ENCODE measurements around the gene C2orf68.
A peak's percentile ranks its signal among the peaks of the same experiment; 100 is the strongest.

Gene C2orf68

DNA sequence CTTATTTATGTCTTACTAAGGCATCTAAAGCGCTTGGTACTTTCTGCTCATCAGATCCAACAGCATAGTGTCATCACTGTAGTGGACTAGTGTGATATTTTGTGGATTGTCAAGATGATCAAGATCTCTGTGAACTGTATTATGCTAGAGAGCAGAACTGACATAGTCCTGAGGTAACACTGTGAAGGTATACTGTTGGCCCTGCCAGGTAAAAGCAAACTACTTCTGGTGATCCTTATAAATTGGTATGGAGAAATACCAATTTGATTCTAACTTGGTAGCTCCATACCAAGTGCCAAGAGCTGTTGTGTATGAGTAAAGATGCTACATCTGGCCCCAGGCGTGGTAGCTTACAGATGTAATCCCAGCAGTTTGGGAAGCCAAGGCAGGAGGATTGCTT is 40.2 kb upstream of the C2orf68 start:
- no peak for TF ChIP-seq POLR2A (IDR thresholded peaks at IDR 0.05; ENCODE audit: low read depth, low read length)
- TF ChIP-seq SPI1 (IDR thresholded peaks at IDR 0.05; ENCODE audit: low read depth, low read length) = no peak
- no peak for TF ChIP-seq PAX5 (IDR thresholded peaks at IDR 0.05; ENCODE audit: insufficient read depth, low read length, severe bottlenecking)
- no peak for TF ChIP-seq POLR2AphosphoS5 (IDR thresholded peaks at IDR 0.05; ENCODE audit: low read depth, low read length)
- FAIRE-seq (no peak), DNase-seq (ENCODE audit: insufficient read length, low spot score) (no peak)

- DNase-seq (ENCODE audit: insufficient read length, low spot score) (no peak), FAIRE-seq (no peak)
- TF ChIP-seq POLR2AphosphoS5 (IDR thresholded peaks at IDR 0.05; ENCODE audit: low read depth, low read length) (no peak), SPI1 (IDR thresholded peaks at IDR 0.05; ENCODE audit: low read depth, low read length) (no peak), POLR2A (IDR thresholded peaks at IDR 0.05; ENCODE audit: low read depth, low read length) (no peak), PAX5 (IDR thresholded peaks at IDR 0.05; ENCODE audit: insufficient read depth, low read length, severe bottlenecking) (no peak), TAF1 (IDR thresholded peaks at IDR 0.05; ENCODE audit: low read depth, low read length) (no peak), POU2F2 (IDR thresholded peaks at IDR 0.05; ENCODE audit: low read depth, low read length) (no peak)
Measured at GRCh38 chr2:85651097-85651496, 39.2 kb upstream of the C2orf68 start.

- TF ChIP-seq POLR2AphosphoS5 (IDR thresholded peaks at IDR 0.05; ENCODE audit: low read depth, low read length) = no peak
- TF ChIP-seq POLR2A (IDR thresholded peaks at IDR 0.05; ENCODE audit: low read depth, low read length) = no peak
- TF ChIP-seq POU2F2 (IDR thresholded peaks at IDR 0.05; ENCODE audit: low read depth, low read length) = no peak
- no peak for DNase-seq (ENCODE audit: insufficient read length, low spot score)
- FAIRE-seq = no peak
Measured at GRCh38 chr2:85650456-85650855, 38.6 kb upstream of the C2orf68 start.

GRCh38 chr2:85649201-85650190 is 37.6 kb upstream of the C2orf68 start:
- FAIRE-seq = no peak
- no peak for TF ChIP-seq POLR2A (IDR thresholded peaks at IDR 0.05; ENCODE audit: low read depth, low read length)
- no peak for TF ChIP-seq PAX5 (IDR thresholded peaks at IDR 0.05; ENCODE audit: insufficient read depth, low read length, severe bottlenecking)
- no peak for TF ChIP-seq SPI1 (IDR thresholded peaks at IDR 0.05; ENCODE audit: low read depth, low read length)
- no peak for TF ChIP-seq TAF1 (IDR thresholded peaks at IDR 0.05; ENCODE audit: low read depth, low read length)
- no peak for TF ChIP-seq POLR2AphosphoS5 (IDR thresholded peaks at IDR 0.05; ENCODE audit: low read depth, low read length)
- TF ChIP-seq POU2F2 (IDR thresholded peaks at IDR 0.05; ENCODE audit: low read depth, low read length) = no peak
- DNase-seq (ENCODE audit: insufficient read length, low spot score) = no peak

GRCh38 chr2:85648619-85649018 is 36.8 kb upstream of the C2orf68 start:
- DNase-seq (ENCODE audit: insufficient read length, low spot score) (no peak), FAIRE-seq (no peak)
- TF ChIP-seq POLR2A (IDR thresholded peaks at IDR 0.05; ENCODE audit: low read depth, low read length) (no peak), POLR2AphosphoS5 (IDR thresholded peaks at IDR 0.05; ENCODE audit: low read depth, low read length) (no peak), TAF1 (IDR thresholded peaks at IDR 0.05; ENCODE audit: low read depth, low read length) (no peak), POU2F2 (IDR thresholded peaks at IDR 0.05; ENCODE audit: low read depth, low read length) (no peak), SPI1 (IDR thresholded peaks at IDR 0.05; ENCODE audit: low read depth, low read length) (no peak), PAX5 (IDR thresholded peaks at IDR 0.05; ENCODE audit: insufficient read depth, low read length, severe bottlenecking) (no peak)

- TF ChIP-seq POU2F2 (IDR thresholded peaks at IDR 0.05; ENCODE audit: low read depth, low read length) = no peak
- peak; percentile 76 for TF ChIP-seq SPI1 (IDR thresholded peaks at IDR 0.05; ENCODE audit: low read depth, low read length)
- DNase-seq (ENCODE audit: insufficient read length, low spot score) (no peak), FAIRE-seq (peak; percentile 47)
Measured at GRCh38 chr2:85647823-85648526, 36.1 kb upstream of the C2orf68 start.

DNA sequence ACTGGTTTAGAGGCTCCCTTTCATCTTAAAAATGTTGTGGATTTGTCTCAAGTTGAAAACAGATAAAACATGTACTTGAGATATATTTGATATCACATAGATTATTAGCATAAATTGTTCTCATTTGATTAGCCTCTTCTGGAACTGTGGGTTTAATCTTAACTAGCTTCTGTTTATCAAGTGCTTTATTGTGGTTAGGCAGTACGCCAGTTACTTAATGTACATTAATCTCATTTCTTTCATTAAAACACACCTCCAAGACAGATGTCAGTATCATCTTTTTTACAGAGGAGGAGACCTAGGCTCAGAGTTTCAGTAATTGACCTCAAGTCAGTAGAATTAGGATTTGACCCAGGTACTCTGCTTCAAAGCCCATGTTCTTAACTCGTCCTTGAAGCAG is 34.3 kb upstream of the C2orf68 start:
- FAIRE-seq = no peak
- no peak for TF ChIP-seq POU2F2 (IDR thresholded peaks at IDR 0.05; ENCODE audit: low read depth, low read length)
- TF ChIP-seq TAF1 (IDR thresholded peaks at IDR 0.05; ENCODE audit: low read depth, low read length) = no peak
- no peak for TF ChIP-seq PAX5 (IDR thresholded peaks at IDR 0.05; ENCODE audit: insufficient read depth, low read length, severe bottlenecking)
- no peak for TF ChIP-seq POLR2A (IDR thresholded peaks at IDR 0.05; ENCODE audit: low read depth, low read length)
- no peak for TF ChIP-seq SPI1 (IDR thresholded peaks at IDR 0.05; ENCODE audit: low read depth, low read length)
- no peak for TF ChIP-seq POLR2AphosphoS5 (IDR thresholded peaks at IDR 0.05; ENCODE audit: low read depth, low read length)
- no peak for DNase-seq (ENCODE audit: insufficient read length, low spot score)

DNA sequence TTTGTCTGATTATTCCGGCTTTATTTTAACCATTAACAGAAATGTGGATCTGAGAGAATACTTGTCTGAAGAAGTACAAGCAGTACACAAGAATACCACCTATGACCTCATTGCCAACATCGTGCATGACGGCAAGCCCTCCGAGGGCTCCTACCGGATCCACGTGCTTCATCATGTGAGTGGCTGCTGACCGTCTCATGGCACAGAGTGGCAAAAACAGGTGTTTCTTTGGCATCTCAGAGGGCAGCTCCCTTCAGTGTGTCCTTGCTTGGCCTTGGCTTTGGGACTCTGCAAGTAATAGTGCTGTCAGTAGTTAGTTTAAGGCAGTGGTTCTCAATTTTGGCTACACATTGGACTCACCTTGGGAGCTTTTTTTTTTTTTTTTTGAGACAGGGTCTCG is 33.0 kb upstream of the C2orf68 start:
- TF ChIP-seq POU2F2 (IDR thresholded peaks at IDR 0.05; ENCODE audit: low read depth, low read length) = no peak
- TF ChIP-seq POLR2AphosphoS5 (IDR thresholded peaks at IDR 0.05; ENCODE audit: low read depth, low read length) = no peak
- TF ChIP-seq POLR2A (IDR thresholded peaks at IDR 0.05; ENCODE audit: low read depth, low read length) = no peak
- no peak for TF ChIP-seq TAF1 (IDR thresholded peaks at IDR 0.05; ENCODE audit: low read depth, low read length)
- TF ChIP-seq PAX5 (IDR thresholded peaks at IDR 0.05; ENCODE audit: insufficient read depth, low read length, severe bottlenecking) = no peak
- TF ChIP-seq SPI1 (IDR thresholded peaks at IDR 0.05; ENCODE audit: low read depth, low read length) = no peak
- no peak for FAIRE-seq

GRCh38 chr2:85642725-85643124 is 30.9 kb upstream of the C2orf68 start:
- DNase-seq (ENCODE audit: insufficient read length, low spot score) (no peak), FAIRE-seq (peak; percentile 23)
- TF ChIP-seq POLR2A (IDR thresholded peaks at IDR 0.05; ENCODE audit: low read depth, low read length) (no peak), TAF1 (IDR thresholded peaks at IDR 0.05; ENCODE audit: low read depth, low read length) (no peak), SPI1 (IDR thresholded peaks at IDR 0.05; ENCODE audit: low read depth, low read length) (no peak), POLR2AphosphoS5 (IDR thresholded peaks at IDR 0.05; ENCODE audit: low read depth, low read length) (no peak), PAX5 (IDR thresholded peaks at IDR 0.05; ENCODE audit: insufficient read depth, low read length, severe bottlenecking) (no peak), POU2F2 (IDR thresholded peaks at IDR 0.05; ENCODE audit: low read depth, low read length) (no peak)

More for the DNA sequence above, 33.0 kb upstream of the C2orf68 start:
- no peak for DNase-seq (ENCODE audit: insufficient read length, low spot score)
